Caco-2 (cell line): Measurements from ENCODE around the gene SSRP1. TPM values are rescaled to one million over a fixed set of nuclear protein-coding genes. Genes with fewer than 3 reads are reported as not detected.

Experiments used
- BruUV-seq: library from RNA; stranded (reverse); fragments of 400-500 nt; replicated peaks from 2 replicates; lab custom pipeline; 2021; lab: Mats Ljungman, UMichigan
- CTCF ChIA-PET: fragments of 300-600 bp; sonication (Branson Sonifier 250); formaldehyde crosslinking; loops from one replicate; lab custom pipeline; 2022; ENCODE audit warnings: antibody characterized with exemption; lab: Charles Lee
- POLR2A ChIA-PET: fragments of 300-600 bp; sonication (Branson Sonifier 250); formaldehyde crosslinking; loops from one replicate; lab custom pipeline; 2022; ENCODE audit warnings: antibody characterized with exemption; lab: Charles Lee
- DNase-seq, 2 experiments: peaks; one replicate each; pipeline versions ENCODE4 v3.0.0 to v3.0.0-alpha.2; 2020 to 2022
- H3K27me3 ChIP-seq: replicated peaks from 2 replicates; pipeline ENCODE4 v1.6.0; 2011; ENCODE audit warnings: low read length; ENCODE audit not compliant: control insufficient read depth, insufficient read depth
- H3K36me3 ChIP-seq: 2 replicates; pipeline ENCODE4 v1.5.1; 2011; ENCODE audit warnings: low read length; ENCODE audit not compliant: control insufficient read depth, insufficient read depth
- H3K4me1 ChIP-seq: fragments of 250-450 bp; sonication (Bioruptor Pico); 2 replicates; pipeline ENCODE4 v1.5.1; 2020; ENCODE audit warnings: mild to moderate bottlenecking
- H3K4me3 ChIP-seq: 2 replicates; pipeline ENCODE4 v1.5.1; 2011; ENCODE audit warnings: low read depth, mild to moderate bottlenecking, control low read depth, low read length
- H3K9me3 ChIP-seq: fragments of 250-450 bp; sonication (Bioruptor Pico); 2 replicates; pipeline ENCODE4 v1.5.1; 2020; ENCODE audit warnings: mild to moderate bottlenecking, moderate library complexity
- H3K27ac Mint-ChIP-seq: one replicate; pipeline ENCODE4 v1.8.0; 2022; ENCODE audit warnings: mixed read lengths; ENCODE audit not compliant: unreplicated experiment
- H3K27me3 Mint-ChIP-seq: one replicate; pipeline ENCODE4 v1.8.0; 2022; ENCODE audit warnings: mixed read lengths; ENCODE audit not compliant: insufficient read depth, unreplicated experiment
- H3K36me3 Mint-ChIP-seq: one replicate; pipeline ENCODE4 v1.8.0; 2022; ENCODE audit warnings: mild to moderate bottlenecking, mixed read lengths; ENCODE audit not compliant: insufficient read depth, unreplicated experiment
- H3K4me1 Mint-ChIP-seq: one replicate; pipeline ENCODE4 v1.8.0; 2022; ENCODE audit warnings: low read depth, mixed read lengths; ENCODE audit not compliant: unreplicated experiment
- H3K4me3 Mint-ChIP-seq: one replicate; pipeline ENCODE4 v1.8.0; 2022; ENCODE audit warnings: mild to moderate bottlenecking, moderate library complexity, mixed read lengths; ENCODE audit not compliant: unreplicated experiment
- H3K9me3 Mint-ChIP-seq: one replicate; pipeline ENCODE4 v1.8.0; 2022; ENCODE audit warnings: mixed read lengths; ENCODE audit not compliant: unreplicated experiment
- CTCF ChIP-seq, 2 experiments: fragments of 200-600 bp in 1 of 2; IDR thresholded peaks; 1 replicate in 1 of 2; 2 replicates in 1 of 2; pipeline versions ENCODE4 v1.5.1 to v1.8.0; 2011 to 2022; ENCODE audit warnings: antibody characterized with exemption in 1 of 2, control low read depth in 1 of 2, inconsistent platforms in 1 of 2, low read depth in 1 of 2, low read length in 1 of 2, mild to moderate bottlenecking in 1 of 2, moderate library complexity in 1 of 2; ENCODE audit not compliant: insufficient read depth in 1 of 2, severe bottlenecking in 1 of 2, unreplicated experiment in 1 of 2
- intact Hi-C: fragments of 100-400 bp; cut with micrococcal nuclease; formaldehyde crosslinking; loops from one replicate; pipeline ENCODE4 v1.10.0; 2022; ENCODE audit not compliant: unreplicated experiment
- total RNA-seq: library from RNA; stranded (reverse); gene quantifications from 2 replicates; pipeline ENCODE4 v1.2.3, GENCODE V29; 2022

Gene SSRP1
- total RNA-seq, 1 experiment from 2014 or later: 212 TPM

- no peak overlapping the region for H3K4me3 Mint-ChIP-seq
Measured at GRCh38 chr11:57360991-57361390, 25.3 kb upstream of the SSRP1 start.

DNA sequence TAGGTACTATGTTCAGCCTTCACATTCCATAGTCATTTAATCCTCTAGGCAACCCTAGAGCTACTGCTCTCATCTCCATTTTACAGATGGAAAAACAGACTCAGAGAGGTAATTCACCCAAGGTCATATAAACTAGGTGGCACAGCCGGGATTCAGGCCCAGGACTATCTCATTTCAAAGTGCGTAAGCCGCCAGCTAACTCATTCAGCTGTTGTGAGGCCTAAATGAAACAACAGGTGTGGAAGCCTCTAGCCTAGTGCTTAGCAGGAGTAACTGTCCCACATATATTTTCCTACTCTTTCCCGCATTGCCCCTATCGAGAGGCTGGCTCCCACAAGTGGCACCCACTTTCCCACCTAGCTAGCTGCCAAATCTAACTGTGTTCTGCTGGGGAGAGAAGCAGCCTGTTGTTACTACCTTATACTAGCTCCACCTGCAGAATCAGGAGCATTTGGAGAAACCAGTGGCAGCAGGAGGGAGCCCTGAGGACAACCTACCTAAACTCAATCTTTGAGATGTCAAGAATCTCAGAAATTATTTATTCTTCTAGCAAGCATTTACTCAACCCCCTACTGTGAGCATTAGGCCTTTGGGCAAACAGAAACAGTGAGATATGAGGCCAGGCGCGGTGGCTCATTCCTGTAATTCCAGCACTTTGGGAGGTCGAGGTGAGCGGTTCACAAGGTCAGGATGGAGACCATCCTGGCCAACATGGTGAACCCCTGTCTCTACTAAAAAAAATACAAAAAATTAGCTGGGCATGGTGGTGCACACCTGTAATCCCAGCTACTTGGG, 24.4 kb upstream of the SSRP1 start:
- intact Hi-C loops: loop anchor here (5.0 kb wide), 1 partner anchor 72 kb away; no protein-coding TSS in a partner anchor
- no TSS peak for BruUV-seq
- H3K27me3 ChIP-seq: no peaks in the 10 kb centered on the region
- H3K36me3 ChIP-seq: no peaks in the 10 kb centered on the region
- no peaks in the 10 kb centered on the region for H3K27me3 Mint-ChIP-seq
- H3K4me1 ChIP-seq: peaks cover 40% of the 10 kb centered on the region
- ChIA-PET CTCF (interaction anchor here (0.7 to 2.4 kb wide), 5 partner anchors 12 to 281 kb away, joined by 3 to 11 read pairs (median 3); partner anchors contain the start of gene UBE2L6), POLR2A (no interaction called here)
- H3K9me3 ChIP-seq: no peaks in the 10 kb centered on the region
- TF ChIP-seq CTCF (IDR thresholded peaks at IDR 0.05; ENCODE audit: insufficient read depth in 1 of 2, low read depth in 1 of 2, low read length in 1 of 2, severe bottlenecking in 1 of 2, unreplicated experiment in 1 of 2): no peak
- peak overlapping the region; percentile 74 for H3K27ac Mint-ChIP-seq
- DNase-seq: peak; percentile 59 to 78
- H3K4me1 Mint-ChIP-seq: peaks cover 27% of the 10 kb centered on the region
- peak overlapping the region; percentile 25 for H3K4me3 Mint-ChIP-seq
- peaks cover 16% of the 10 kb centered on the region for H3K9me3 Mint-ChIP-seq
- peaks cover 6% of the 10 kb centered on the region for H3K36me3 Mint-ChIP-seq
- H3K4me3 ChIP-seq: no peak overlapping the region

More at GRCh38 chr11:57360991-57361390, 25.3 kb upstream of the SSRP1 start:
- ChIA-PET CTCF (interaction anchor here (0.6 to 1.0 kb wide), 2 partner anchors 16 to 117 kb away, joined by 3 to 4 read pairs; no protein-coding TSS in a partner anchor), POLR2A (interaction anchor here (0.6 kb wide), 2 partner anchors 11 to 93 kb away, joined by 3 to 14 read pairs; no protein-coding TSS in a partner anchor)
- Mint-ChIP-seq H3K27ac (peak overlapping the region; percentile 37), H3K4me1 (peaks cover 27% of the 10 kb centered on the region), H3K27me3 (no peaks in the 10 kb centered on the region), H3K36me3 (peaks cover 6% of the 10 kb centered on the region), H3K9me3 (peaks cover 16% of the 10 kb centered on the region)
- TF ChIP-seq CTCF (IDR thresholded peaks at IDR 0.05; ENCODE audit: insufficient read depth in 1 of 2, low read depth in 1 of 2, low read length in 1 of 2, severe bottlenecking in 1 of 2, unreplicated experiment in 1 of 2): no peak
- H3K4me1 ChIP-seq: peaks cover 40% of the 10 kb centered on the region
- no TSS peak for BruUV-seq
- intact Hi-C loops: loop anchor here (5.0 kb wide), 1 partner anchor 71 kb away; no protein-coding TSS in a partner anchor
- H3K9me3 ChIP-seq: no peaks in the 10 kb centered on the region
- no peaks in the 10 kb centered on the region for H3K36me3 ChIP-seq
- no peak for DNase-seq
- H3K4me3 ChIP-seq: no peak overlapping the region
- no peaks in the 10 kb centered on the region for H3K27me3 ChIP-seq

- CTCF ChIA-PET: interaction anchor here (0.7 to 2.4 kb wide), 3 partner anchors 12 to 281 kb away, joined by 3 to 11 read pairs (median 4); no protein-coding TSS in a partner anchor
Measured at GRCh38 chr11:57359396-57359795, 23.7 kb upstream of the SSRP1 start.

More at GRCh38 chr11:57359396-57359795, 23.7 kb upstream of the SSRP1 start:
- no peak for TF ChIP-seq CTCF (IDR thresholded peaks at IDR 0.05; ENCODE audit: insufficient read depth in 1 of 2, low read depth in 1 of 2, low read length in 1 of 2, severe bottlenecking in 1 of 2, unreplicated experiment in 1 of 2)
- DNase-seq: no peak
- Histone ChIP-seq H3K4me3 (no peak overlapping the region), H3K27me3 (no peaks in the 10 kb centered on the region), H3K36me3 (no peaks in the 10 kb centered on the region), H3K9me3 (no peaks in the 10 kb centered on the region), H3K4me1 (peaks cover 40% of the 10 kb centered on the region)
- intact Hi-C loops: no loop called here
- Mint-ChIP-seq H3K27me3 (no peaks in the 10 kb centered on the region), H3K4me1 (peaks cover 27% of the 10 kb centered on the region), H3K9me3 (peaks cover 16% of the 10 kb centered on the region), H3K36me3 (peaks cover 6% of the 10 kb centered on the region), H3K4me3 (no peak overlapping the region), H3K27ac (peak overlapping the region; percentile 74)
- BruUV-seq: no TSS peak
- POLR2A ChIA-PET: no interaction called here
